Activated CD4-positive, alpha-beta T cell treated with anti-CD3 and anti-CD28 coated beads for 24 hours (primary cell): ENCODE data around the gene GATA5.
"Not testable (repeated sequence)": the region's sequence is repeated elsewhere in the genome, so short reads cannot be mapped to it uniquely, and the experiment has no call there.

Source experiments
- DNase-seq, 2 donors: peaks; one replicate each; pipeline ENCODE4 v3.0.0-alpha.2; 2020; ENCODE audit warnings: low read depth in 2 of 2

GATA5 gene

DNA sequence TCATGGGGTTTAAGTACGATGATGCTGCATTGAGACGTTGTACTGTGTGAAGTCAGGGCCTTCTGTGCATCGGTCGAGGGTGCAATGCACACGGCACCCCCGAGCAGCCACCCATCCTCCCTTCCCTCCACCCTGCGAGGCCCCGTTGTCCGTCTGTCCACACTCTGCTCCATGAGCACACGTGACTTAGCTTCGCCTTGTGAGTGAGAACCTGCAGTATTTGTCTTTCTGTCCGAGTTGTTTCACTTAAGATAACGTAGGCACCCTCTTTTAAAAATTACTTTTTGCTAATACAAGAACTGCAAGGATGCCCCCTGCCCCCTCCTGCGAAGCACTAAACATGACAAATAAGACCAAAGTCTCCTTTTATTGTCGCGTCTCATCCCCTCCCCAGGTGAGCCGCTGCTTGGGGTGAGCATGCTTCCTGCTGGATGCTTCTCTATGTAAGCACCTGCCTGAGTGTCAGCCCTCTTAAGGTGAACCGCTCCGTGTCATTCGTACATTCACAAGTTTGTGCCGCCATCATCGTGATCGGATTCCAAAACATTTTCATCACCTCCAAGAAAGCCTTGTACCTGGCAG is 44.8 kb downstream of the GATA5 start:
- DNase-seq: no peak

DNA sequence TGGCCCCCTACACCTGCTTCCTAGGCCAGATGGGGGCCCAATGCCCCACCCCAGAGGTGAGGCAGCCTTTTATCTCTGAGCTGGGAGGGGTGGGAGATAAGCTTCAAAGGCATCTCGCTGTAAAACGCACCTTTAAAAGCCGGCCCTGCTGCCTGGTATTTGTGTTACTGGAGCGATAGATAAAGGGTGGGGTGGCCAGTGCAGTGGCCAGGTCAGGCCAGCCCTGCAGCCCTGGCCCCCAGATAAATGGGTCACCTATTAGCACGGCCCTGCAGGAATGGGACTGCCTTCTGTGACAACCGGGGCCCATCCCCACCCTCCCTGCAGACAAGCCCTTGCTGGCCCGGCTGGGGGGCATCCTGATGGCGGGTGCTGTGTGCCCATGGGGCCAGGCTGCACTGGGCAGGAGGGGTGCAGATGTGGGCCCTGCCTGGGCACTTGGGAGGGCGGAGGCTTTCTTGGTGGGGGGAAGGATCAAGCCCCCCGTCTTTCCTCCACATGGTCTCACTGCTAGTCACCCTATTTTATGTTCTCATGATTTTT is 45.4 kb downstream of the GATA5 start:
- no peak for DNase-seq

DNA sequence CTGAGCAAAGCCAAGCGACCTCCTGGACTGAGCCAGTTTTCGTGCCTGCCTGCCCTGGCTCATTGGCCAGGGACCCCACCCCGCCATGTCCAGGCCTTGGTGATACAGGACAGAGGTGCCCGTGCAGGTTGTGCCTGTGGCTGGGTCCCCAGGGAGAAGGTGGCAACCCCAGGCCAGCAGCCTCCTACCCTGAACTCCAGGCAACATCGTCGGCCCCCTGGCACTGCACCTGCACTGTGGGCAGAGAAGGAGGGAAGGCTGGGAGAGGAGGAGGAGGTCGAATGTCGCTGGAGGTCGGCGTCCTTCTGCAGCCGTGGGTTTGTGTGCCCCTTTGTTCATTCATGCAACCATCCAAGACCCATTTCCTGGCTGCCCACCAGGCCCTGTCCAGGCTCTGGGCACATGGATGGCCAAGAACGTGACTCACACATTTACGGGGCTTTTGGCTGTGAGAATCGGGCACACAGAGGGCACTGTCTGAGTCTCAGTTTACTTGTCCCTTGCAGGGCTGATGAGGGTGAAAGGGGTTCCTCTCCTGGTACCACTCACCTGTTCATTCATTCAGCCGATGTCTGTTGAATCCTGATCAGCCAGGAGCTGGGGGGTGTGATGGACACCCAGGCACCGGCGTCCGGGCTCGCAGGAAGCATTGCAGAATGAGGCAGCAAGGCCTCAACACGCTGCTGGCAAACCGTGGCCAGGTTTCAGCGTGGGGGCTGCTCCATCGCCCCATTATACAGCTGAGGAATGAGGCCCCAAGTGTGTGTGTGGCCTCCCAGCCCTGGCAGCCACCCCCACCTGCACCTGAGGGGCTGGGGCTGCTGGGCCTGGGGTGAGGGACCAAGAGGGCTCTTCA is 46.1 kb downstream of the GATA5 start:
- no peak for DNase-seq

DNA sequence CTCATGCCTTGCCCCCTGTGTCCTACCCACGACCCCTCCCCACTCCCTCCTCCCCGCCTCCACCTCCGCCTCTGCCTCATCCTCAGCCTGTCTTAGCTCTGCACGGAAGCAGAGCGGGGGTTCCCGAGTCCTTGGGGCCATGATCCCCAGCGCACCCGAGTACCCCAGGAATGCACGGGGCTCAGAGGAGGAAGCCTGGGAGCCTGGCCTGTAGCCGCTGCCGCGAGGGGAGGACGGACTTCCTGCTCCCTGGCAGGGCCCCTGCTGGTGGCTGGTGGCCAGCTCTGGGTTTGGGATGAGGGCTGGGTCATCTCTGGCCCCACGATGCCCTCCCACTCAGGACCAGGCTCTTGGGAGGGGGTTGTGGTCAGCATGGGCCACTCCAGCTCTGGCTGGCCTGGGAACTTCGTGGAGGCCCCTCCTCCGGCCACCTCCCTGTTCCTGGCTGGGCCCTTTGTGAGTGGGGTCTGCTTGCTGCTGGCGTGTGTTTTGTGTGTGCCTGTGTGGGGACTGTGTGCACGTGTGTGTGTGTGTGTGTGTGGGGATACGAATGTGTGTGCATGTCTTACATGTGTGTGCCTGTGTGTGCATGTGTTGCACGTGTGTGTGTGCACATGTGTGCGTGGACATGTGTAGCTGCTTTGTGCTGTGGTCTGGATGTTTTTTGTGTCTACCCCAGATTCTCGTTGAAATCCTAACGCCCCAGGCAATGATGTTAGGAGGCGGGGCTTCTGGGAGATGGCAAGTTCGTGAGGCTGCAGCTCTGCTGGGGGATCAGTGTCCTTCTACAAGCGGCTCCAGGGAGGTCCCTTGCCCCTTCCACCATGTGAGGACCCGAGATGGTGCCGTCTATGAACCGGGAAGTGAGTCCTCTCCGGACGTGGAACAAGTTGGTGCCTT is 47.1 kb downstream of the GATA5 start:
- DNase-seq: no peak

DNA sequence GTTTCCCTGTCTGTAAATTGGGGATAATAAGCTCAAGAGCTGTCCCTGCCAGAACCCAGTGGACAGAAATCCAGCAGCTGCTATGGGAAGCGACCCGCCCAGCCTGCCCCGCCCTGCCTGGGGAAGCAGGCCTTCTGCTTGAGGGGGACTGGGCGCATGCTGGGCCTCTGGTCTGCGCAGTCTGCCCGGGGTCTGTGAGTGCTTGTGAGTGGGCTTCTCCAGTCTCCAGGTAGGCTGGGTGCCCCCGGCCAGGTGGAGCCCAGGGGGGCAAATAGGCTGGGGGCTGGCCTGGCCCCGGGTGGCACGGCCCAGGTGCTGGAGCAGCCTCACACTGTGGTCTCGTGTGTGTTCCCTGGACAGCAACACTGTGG is 47.8 kb downstream of the GATA5 start:
- DNase-seq: no peak

- no peak for DNase-seq
These were observed 48.4 kb downstream of the GATA5 start, which contains the start of gene RBBP8NL for GRCh38 chr20:62427172-62428001. RBBP8NL (minus strand) TSS chr20:62427539; CDS start chr20:62419647, 7,892 bp downstream.

GRCh38 chr20:62426699-62427131 is 49.1 kb downstream of the GATA5 start:
- no peak for DNase-seq

GRCh38 chr20:62426059-62426348 is 49.8 kb downstream of the GATA5 start:
- not testable (repeated sequence) for DNase-seq

DNA sequence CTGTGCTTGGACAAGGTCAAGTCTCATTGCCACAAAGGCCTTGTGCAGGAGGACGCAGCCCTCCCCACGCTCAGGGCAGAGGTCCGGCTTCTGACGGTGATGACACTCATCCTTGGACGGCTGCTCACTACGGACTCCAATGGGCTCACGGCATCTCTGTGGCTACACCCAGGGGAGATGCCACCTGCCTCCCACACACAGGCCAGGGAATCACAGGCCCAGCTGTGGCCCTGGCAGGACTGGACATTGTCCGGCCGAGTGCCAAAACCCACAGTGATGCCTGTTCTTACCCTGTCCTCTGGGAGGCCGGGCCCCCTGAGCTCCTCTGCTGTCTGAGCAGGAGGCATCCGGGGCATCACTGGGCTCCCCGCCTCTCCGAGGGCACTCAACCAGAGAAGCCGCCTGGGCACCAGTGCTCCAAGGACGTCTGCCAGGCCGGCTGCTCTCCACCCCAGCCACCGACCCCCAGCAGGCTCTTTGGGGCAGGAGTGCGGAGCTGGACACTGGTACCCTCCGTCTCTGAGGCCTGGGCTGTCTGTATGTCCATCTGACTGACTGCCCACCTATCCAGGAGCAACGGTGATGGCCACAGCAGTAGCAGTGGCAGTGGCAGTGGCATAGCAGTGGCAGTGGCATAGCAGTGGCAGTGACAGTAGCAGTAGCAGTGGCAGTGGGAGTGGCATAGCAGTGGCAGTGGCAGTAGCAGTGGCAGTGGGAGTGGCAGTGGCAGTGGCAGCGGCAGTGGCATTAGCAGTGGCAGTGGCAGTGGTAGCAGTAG is 50.3 kb downstream of the GATA5 start:
- no peak for DNase-seq

- no peak for DNase-seq
These were observed 51.3 kb downstream of the GATA5 start for GRCh38 chr20:62424249-62425107.

GRCh38 chr20:62423326-62423706 is 52.5 kb downstream of the GATA5 start:
- no peak for DNase-seq

DNA sequence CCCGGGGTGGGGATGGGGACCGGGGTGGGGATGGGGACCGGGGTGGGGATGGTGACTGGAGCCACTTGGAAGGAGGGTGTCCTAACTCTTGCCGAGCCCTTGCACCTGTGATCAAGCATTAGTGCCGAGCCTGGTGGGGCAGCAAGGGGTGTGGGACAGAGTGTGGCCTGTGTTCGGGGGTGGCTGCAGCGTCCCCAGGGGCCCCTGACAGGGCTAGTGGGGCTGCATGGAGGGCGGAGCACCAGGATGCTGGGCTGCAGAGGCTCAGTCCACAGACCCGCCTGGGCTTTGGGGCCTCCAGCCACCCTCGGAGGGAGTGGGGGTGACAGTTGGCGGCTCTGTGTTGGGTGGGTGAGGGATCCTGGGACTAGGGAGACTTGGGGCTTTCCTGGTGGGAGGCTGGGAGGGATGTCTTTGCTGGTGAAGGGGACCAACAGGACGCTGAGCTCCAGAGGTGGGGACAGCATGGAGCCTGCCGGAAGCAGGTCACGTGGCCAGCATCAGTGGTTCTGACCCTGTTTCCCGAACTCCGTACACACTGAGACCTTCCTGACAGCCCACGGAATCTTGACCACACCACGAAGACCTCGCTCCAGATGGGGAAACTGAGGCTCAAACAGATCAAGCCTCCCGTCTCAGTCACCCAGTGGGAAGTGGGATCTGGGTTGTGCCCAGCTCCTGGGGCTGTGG is 53.0 kb downstream of the GATA5 start:
- DNase-seq: no peak

DNA sequence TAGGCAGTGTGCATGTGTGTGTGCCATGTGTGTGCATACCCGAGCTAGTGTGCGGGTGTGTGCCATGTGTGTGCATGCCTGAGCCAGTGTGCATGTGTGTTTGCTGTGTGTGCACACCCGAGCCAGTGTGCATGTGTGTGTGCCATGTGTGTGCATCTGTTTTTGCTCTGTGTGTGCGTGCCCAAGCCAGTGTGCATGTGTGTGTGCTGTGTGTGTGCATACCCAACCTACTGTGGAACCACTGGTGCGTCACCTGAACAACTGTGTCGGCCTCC is 54.1 kb downstream of the GATA5 start:
- no peak for DNase-seq

- no peak for DNase-seq
These were observed 54.7 kb downstream of the GATA5 start for GRCh38 chr20:62420846-62421715.

GRCh38 chr20:62419759-62420158 is 56.0 kb downstream of the GATA5 start:
- DNase-seq: no peak

- DNase-seq: no peak
These were observed 56.9 kb downstream of the GATA5 start for GRCh38 chr20:62418709-62419487.

GRCh38 chr20:62417981-62418708 is 57.6 kb downstream of the GATA5 start:
- DNase-seq: no peak
